Lung (tissue), 12 donors: ENCODE measurements around the gene HYI. TPM values are rescaled to one million over a fixed set of nuclear protein-coding genes. Genes with fewer than 3 reads are reported as not detected.

Experiments
- ATAC-seq: fragments of 200-7000 bp; cut with Tn5 transposase; one replicate; pipeline ENCODE4 v1.9.1; 2020; ENCODE audit warnings: moderate number of reproducible peaks; ENCODE audit not compliant: insufficient read depth, low FRiP score
- DNase-seq, 3 donors: peaks; one replicate each; pipeline ENCODE4 v3.0.0-alpha.2; 2013 to 2017
- H3K27ac ChIP-seq, 2 donors: one replicate each; pipeline ENCODE4 v1.5.1; 2013; ENCODE audit warnings: mild to moderate bottlenecking in 2 of 2, moderate library complexity in 2 of 2, control low read depth in 1 of 2, inconsistent platforms in 1 of 2, low read depth in 1 of 2, low read length in 1 of 2
- H3K27me3 ChIP-seq, 3 donors: one replicate each; pipeline ENCODE4 v1.5.1; 2013; ENCODE audit warnings: low read length in 2 of 3; ENCODE audit not compliant: control insufficient read depth in 3 of 3, insufficient read depth in 3 of 3
- H3K36me3 ChIP-seq, 4 donors: one replicate each; pipeline ENCODE4 v1.5.1; 2013; ENCODE audit warnings: low read length in 4 of 4, mild to moderate bottlenecking in 1 of 4, moderate library complexity in 1 of 4; ENCODE audit not compliant: control insufficient read depth in 4 of 4, insufficient read depth in 4 of 4
- H3K4me1 ChIP-seq, 5 donors: one replicate each; pipeline ENCODE4 v1.5.1; 2013; ENCODE audit warnings: low read length in 5 of 5, mild to moderate bottlenecking in 2 of 5, moderate library complexity in 1 of 5; ENCODE audit not compliant: control insufficient read depth in 5 of 5, insufficient read depth in 5 of 5
- H3K4me3 ChIP-seq: one replicate; pipeline ENCODE4 v1.5.1; 2013; ENCODE audit warnings: mild to moderate bottlenecking, control low read depth, moderate library complexity
- H3K9ac ChIP-seq, 2 donors: one replicate each; pipeline ENCODE4 v1.5.1; 2013; ENCODE audit warnings: low read length in 2 of 2, control low read depth in 1 of 2; ENCODE audit not compliant: insufficient read depth in 1 of 2
- H3K9me3 ChIP-seq, 4 donors: one replicate each; pipeline ENCODE4 v1.5.1; 2013; ENCODE audit warnings: low read length in 3 of 4, mild to moderate bottlenecking in 1 of 4, moderate library complexity in 1 of 4; ENCODE audit not compliant: control insufficient read depth in 4 of 4, insufficient read depth in 3 of 4
- CTCF ChIP-seq: IDR thresholded peaks from 2 replicates; pipeline ENCODE4 v1.5.1; 2012; ENCODE audit warnings: mild to moderate bottlenecking; ENCODE audit errors: control extremely low read depth, extremely low read depth
- WGBS, 2 donors: extraction: QIAGEN DNeasy Blood & Tissue Kit; methylation state at CpG; one replicate each; pipeline ENCODE4 v1.1.7; 2013; 5-methylcytosine and 5-hydroxymethylcytosine counted together
- polyA plus RNA-seq, 2 donors: library from polyadenylated mRNA; stranded (reverse); fragments of 200-250 nt; gene quantifications; one replicate each; pipeline ENCODE4 v1.2.1, GENCODE V29; 2013
- total RNA-seq, 2 donors: library from RNA; depleted of rRNA in 1 of 2; stranded (reverse); fragments of >200 nt in 1 of 2; gene quantifications; one replicate each; pipeline ENCODE4 v1.2.1, GENCODE V29; 2014 to 2021
- donor health status: control.
- donor health status: control.
- donor health status: Bipolar disorder and iron deficiency.
- donor health status: healthy.
- donor health status: DM: yes; HTN: yes; CAD: no.

The HYI gene
- total and polyA plus RNA-seq, 4 donors = 35.8 to 103 (median 69.4) TPM

GRCh38 chr1:43419627-43420425 lies 33.9 kb downstream of the HYI start:
- no peaks in the 10 kb centered on the region for H3K27me3 ChIP-seq
- H3K9ac ChIP-seq = no peak overlapping the region
- ATAC-seq (no peak), DNase-seq (no peak)
- no peak overlapping the region for H3K4me3 ChIP-seq
- H3K4me1 ChIP-seq = peaks cover 0 to 3% (median 0%) of the 10 kb centered on the region in 5 donors
- peaks cover 0 to 1% (median 0%) of the 10 kb centered on the region in 4 donors for H3K9me3 ChIP-seq
- H3K36me3 ChIP-seq = peaks cover 36 to 76% (median 54%) of the 10 kb centered on the region in 4 donors
- no peak overlapping the region for H3K27ac ChIP-seq
- TF ChIP-seq CTCF = no peak
- WGBS, 2 donors = 96 to 97% methylated on average over 13 of the region's 13 CpGs

GRCh38 chr1:43418858-43419257 lies 34.9 kb downstream of the HYI start:
- DNase-seq (no peak), ATAC-seq (no peak)
- Histone ChIP-seq H3K9me3 (peaks cover 0 to 1% (median 0%) of the 10 kb centered on the region in 4 donors), H3K4me1 (peaks cover 0 to 3% (median 0%) of the 10 kb centered on the region in 5 donors), H3K9ac (no peak overlapping the region), H3K27me3 (no peaks in the 10 kb centered on the region), H3K27ac (no peak overlapping the region), H3K4me3 (no peak overlapping the region), H3K36me3 (peaks cover 36 to 68% (median 50%) of the 10 kb centered on the region in 4 donors)
- WGBS, 2 donors = 85 to 95% methylated on average over 4 of the region's 4 CpGs
- no peak for TF ChIP-seq CTCF

- 76 to 78% methylated on average over 5 of the region's 5 CpGs for WGBS, 2 donors
- DNase-seq (no peak), ATAC-seq (no peak)
- Histone ChIP-seq H3K4me1 (peaks cover 0 to 5% (median 0%) of the 10 kb centered on the region in 5 donors), H3K9me3 (no peaks in the 10 kb centered on the region), H3K9ac (no peak overlapping the region), H3K36me3 (peaks cover 29 to 54% (median 40%) of the 10 kb centered on the region in 4 donors), H3K27me3 (no peaks in the 10 kb centered on the region), H3K27ac (peak overlapping the region in 1 of 2 donors; percentile 58), H3K4me3 (no peak overlapping the region)
- TF ChIP-seq CTCF = no peak
Measured at GRCh38 chr1:43415901-43416300, 37.8 kb downstream of the HYI start.
